NCI-H510A (cell line): Measurements from ENCODE around the gene PARD3.

Experiments
- DNase-seq: peaks from one replicate; lab custom pipeline; 2025; lab: John Stamatoyannopoulos, UW

The PARD3 gene

GRCh38 chr10:34492081-34492480 is 323.0 kb downstream of the PARD3 start:
- peak; percentile 38 for DNase-seq

- DNase-seq = no peak
These were observed 323.4 kb downstream of the PARD3 start for GRCh38 chr10:34491678-34492077.

DNA sequence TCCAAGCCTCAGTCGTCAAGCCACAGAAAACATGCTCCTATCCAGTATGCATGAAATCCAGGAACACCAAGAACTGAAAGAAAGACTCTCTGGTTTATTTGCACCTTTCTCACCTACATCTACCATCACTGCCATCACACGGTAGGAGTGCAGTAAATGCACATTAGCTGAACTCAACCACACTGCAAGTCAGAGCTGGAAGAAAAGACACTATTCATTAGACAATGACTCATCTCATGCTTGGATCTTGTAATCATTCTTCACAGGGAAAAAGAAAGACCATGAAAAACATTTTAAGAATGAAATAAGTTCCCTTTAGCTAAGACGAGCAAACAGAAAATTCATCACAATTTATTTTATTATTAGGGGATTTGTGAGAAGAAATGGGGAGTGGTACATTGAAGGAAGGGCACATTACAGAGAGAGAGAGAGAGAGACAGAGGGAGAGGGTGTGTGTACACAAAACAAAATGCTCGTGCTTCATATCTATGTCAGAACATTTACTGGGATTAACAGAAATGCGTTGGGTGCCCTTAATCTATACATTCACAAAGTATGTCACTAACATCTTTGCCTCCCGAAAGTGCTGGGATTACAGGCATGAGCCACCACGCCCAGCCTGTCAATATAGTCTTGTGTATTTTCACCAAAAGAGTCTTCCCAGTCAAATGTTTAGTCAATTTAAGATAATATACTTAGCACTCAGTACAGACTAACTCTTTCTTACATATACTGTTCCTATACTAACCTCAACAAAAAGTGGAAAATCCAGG is 324.9 kb downstream of the PARD3 start:
- no peak for DNase-seq

- DNase-seq = no peak
These were observed 325.7 kb downstream of the PARD3 start for GRCh38 chr10:34489411-34489810.

DNA sequence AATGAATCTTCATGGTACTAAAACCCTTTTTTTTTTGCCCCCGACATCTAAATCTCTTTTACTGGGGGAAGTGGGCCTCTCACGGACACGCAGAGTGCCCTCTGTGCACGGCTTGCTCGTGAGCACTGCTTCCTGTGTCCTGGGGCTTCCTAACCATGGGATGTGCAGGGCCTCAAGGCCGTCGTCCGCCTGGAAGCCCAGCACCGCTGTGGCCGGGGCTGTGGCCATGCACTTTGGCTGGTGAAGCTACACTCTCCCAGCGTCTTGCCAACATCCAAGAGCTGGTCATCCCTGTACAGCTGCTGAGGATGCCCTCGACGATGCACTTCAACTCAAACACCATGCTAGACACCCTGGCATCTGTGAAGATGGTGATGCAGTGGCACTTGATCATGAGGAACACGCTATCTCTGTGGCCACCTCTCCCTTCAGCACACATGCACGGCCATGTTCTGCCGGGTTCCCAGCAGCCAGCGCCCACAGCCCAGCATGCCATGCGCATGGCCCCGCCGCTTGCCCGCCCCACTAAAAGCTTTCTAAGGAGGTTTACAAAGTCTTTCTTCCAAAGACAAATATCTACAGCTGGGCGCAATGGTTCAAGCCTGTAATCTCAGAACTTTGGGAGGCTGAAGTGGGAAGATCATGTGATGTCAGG is 326.5 kb downstream of the PARD3 start:
- DNase-seq = no peak

DNA sequence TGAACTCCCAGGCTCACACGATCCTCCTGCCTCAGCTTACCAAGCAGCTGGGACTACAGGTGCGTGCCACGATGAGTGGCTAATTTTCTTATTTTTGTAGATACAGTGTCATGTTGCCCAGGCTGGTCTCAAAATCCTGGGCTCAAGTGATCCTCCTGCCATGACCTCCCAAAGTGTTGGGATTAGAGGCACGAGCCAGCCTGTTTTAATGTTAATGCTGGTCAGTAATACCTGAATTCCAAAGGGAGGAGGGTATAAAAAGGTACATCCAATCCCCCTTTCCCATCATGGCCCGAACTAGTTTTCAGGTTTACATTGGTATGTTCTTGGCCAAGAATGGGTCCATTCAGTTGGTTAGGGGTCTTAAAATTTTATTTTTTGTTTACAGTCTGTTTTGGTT is 329.1 kb downstream of the PARD3 start:
- DNase-seq = no peak

- no peak for DNase-seq
These were observed 330.9 kb downstream of the PARD3 start for GRCh38 chr10:34484164-34484563.

GRCh38 chr10:34480345-34480744 is 334.8 kb downstream of the PARD3 start:
- no peak for DNase-seq

DNA sequence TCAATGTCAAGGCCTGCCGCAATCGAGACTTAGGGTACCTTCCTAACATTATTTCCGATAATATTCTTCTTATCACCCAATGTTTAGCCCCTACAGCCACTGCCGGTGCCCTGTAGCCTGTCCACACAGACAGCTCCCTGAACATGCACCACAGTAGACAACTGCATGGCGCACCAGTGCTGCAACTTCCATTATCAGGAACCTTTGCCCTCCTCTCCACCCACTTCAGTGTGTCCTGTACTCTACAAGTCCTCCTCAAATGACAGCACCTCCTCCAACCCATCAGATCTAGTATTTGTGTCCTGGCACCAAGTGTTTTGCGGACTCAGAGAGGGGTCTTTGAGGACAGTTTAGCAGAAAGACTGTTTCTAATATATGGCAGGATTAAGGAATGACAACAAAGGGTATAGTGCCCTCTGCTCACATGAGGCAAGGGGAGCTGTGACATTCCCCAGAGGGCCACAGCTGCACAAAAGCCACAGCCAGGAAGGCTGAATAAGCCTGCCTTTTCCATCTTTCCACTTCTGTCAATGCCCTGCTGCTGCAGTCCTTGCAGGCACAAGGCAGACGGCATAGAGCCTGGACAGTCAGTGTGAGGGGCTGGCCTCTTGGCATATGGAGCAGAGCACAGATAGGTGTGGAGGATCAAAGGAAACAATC is 335.4 kb downstream of the PARD3 start:
- no peak for DNase-seq

- no peak for DNase-seq
These were observed 337.8 kb downstream of the PARD3 start for GRCh38 chr10:34477249-34477648.

DNA sequence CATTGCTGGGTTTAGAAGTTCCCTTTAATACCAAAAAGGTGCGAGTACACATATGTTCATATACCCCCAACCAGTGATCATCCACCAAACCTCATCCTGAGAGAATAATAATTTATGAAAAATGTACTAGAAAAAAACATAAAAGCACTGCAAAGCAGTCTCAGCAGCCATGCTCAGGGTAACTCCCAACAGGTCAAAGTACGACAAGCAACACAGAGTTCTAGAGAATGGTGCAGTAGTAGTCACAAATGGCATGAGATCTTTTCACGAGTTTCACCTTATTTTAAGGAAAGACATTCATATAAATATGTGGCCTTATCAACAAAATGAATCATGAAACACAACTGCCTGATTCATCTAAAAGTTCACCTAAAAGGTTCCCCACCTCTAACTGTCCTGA is 338.5 kb downstream of the PARD3 start:
- DNase-seq = no peak

- no peak for DNase-seq
These were observed 339.3 kb downstream of the PARD3 start for GRCh38 chr10:34475786-34476185.

DNA sequence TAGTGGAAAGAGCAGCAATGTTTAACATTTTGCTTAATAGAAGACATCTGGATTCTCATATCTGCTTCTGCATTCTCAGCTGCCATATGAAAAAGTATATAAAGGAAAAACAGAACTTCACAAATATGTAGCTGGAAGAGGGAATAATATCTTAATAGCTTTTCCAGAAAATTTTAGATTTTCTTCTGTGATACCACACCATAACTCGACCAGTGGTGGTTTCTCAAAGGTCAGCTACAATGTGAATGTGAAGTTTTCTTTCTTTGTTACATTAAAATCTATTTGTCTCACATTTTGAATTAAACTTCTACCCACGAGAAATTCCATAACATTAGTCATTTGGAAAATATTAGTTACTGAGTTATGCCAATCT is 339.8 kb downstream of the PARD3 start:
- no peak for DNase-seq

DNA sequence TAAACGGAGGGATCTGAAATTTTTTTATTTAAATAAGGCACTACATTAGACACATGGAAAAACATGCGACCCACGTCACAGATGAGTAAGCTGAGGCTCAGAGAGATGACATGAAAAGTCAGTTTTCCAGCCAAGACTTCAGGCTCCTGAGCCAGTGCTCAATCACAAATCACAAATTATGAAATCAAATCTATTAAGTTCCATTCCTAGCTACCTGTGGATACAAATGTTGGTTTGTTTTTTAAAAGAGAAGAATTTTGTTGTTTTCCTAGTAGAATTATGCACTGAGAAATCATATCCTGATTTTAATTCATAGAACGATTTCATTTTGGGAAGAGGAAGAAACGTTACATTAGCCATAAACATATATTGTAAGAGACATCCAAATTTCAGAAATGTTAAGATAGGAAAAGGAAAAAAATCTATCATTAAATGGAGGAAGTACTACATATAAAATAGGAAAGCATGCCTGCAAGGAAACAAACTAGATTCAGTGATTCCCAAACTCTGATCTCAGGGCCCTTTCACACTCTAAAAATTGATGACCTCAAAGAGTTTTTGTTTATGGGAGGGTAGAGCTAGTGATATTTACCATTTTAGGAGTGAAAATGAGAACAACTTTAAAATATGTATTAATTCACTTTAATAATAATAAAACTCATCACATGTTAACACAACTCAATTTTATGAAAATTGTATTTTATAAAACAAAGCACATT is 340.4 kb downstream of the PARD3 start:
- DNase-seq = no peak

GRCh38 chr10:34474009-34474376 is 341.1 kb downstream of the PARD3 start:
- DNase-seq = no peak

DNA sequence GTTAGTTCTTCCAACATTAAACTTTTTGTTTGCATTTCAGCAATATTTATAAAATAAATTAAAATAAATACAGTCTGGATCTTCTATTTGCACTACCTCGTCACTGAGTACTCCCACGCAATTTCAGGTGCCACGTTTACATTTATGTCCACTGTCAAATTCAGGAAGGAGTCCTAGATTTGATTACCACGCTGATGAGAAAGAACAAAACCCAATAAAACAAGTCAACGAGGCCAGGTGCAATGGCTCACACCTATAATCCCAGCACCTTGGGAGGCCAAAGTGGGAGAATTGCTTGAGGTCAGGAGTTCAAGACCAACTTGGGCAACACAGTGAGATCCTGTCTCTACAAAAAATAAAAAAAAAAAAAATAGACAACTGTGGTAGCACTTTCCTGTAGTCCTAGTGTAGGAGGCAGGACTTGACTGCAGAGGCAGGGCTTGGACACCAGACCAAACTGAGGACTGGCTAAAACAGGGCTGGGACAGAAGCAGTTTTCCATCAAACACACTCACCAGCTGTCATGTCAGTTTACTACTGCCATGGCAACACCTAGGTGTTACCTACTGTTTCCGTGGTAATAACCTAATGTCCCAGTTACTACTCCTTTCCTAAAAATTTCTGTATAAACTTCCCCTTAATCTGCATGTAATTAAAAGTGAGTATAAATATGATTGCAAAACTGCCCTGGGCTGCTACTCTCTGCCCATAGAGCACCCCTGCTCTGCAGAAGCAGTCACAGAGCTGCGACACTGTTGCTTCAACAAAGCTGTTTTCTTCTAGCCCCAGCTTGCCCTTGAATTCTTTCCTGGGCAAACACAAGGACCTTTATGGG is 341.7 kb downstream of the PARD3 start:
- no peak for DNase-seq

DNA sequence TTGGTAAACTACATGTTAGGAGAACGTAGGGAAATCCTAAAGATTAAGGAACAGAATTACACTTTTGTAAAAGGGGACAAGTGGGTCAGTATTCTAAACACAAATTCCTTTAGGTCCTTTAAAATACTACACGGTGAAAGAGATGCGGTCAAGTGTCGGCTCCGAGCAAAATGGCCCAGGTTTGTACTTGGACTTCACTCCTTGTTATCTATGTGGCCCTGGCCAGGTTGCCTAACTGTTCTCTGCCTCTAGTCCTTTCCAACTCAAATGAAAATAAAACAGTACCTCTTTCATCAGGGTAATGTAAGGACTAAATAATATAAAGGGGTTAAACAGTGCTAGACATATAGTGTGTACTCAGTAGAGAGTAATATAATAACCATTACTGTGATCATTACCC is 344.8 kb downstream of the PARD3 start:
- DNase-seq = no peak

GRCh38 chr10:34469446-34469845 is 345.6 kb downstream of the PARD3 start:
- DNase-seq = no peak

DNA sequence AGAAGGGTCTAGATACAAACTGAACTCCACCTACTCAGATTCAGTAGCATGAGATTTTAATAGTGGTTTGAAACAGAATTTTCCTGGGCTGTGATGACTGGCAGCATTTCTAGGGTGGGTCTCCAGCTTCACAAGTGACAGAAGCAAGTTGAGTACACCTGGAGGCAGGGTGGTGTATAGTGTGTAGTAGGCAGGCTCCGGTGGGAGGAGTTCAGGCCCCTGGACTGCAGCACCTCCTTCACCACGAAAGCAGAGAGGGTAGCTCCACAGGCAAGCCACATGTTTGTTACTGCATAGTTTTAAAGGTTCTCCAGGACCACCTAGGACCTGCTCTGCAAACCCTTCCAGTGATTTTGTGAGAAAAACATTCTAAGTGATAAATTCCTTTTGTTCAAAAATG is 347.2 kb downstream of the PARD3 start:
- DNase-seq = no peak

DNA sequence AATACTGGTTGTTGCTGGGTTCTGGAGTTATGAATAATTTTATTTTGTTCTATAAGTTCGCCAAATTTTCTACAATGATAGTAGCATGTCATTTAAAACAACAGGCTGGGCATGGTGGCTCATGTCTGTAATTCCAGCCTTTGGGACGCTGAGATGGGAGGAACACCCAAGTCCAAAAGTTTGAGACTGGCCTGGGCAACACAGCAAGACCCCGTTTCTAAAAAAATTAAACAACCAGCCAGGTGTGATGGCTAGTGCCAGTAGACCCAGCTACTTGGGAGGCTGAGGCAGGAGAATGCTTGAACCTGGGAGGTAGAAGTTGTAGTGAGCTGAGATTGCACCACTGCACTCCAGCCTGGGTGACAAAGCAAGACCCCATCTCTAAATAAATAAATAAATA is 347.7 kb downstream of the PARD3 start:
- no peak for DNase-seq

DNA sequence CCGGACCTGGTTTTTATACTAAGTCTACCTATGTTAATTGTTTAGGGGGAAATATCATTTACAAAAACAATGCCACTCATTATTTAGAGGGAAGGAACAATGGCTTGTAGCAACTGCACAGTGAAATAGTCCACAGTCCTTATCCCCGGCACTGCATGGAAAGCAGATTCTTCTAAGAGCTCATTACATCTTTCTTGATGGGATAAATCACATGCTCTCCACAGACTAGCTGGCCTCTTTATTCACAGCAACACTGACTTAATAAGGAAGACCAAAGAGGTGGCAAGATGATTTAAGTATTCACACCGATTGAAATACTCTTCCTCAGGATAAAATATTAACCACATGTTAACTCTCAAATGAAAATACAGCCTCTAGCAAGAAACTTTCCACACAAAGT is 349.4 kb downstream of the PARD3 start:
- no peak for DNase-seq

GRCh38 chr10:34464591-34464990 is 350.5 kb downstream of the PARD3 start:
- no peak for DNase-seq
